K562 (cell line): ENCODE data around the gene FKBP8. TPM values are rescaled to one million over a fixed set of nuclear protein-coding genes. Genes with fewer than 3 reads are reported as not detected.

Source experiments
- CBFA2T3 ChIP-seq: fragments of 450-650 bp; IDR thresholded peaks from 2 replicates; pipeline ENCODE4 v1.6.1; 2017
- CBFB ChIP-seq: sonication (generic); formaldehyde crosslinking; IDR thresholded peaks from 2 replicates; pipeline ENCODE4 v1.4.0; 2020; ENCODE audit warnings: mild to moderate bottlenecking, missing genetic modification reagents
- FOXJ2 ChIP-seq: fragments of 200-800 bp; sonication (Bioruptor generic); IDR thresholded peaks from 2 replicates; pipeline ENCODE4 v1.6.1; 2016; ENCODE audit warnings: missing genetic modification characterization, missing compliant biosample characterization
- FOXJ3 ChIP-seq: sonication (generic); formaldehyde crosslinking; IDR thresholded peaks from 2 replicates; pipeline ENCODE4 v1.4.0; 2020; ENCODE audit warnings: mild to moderate bottlenecking, missing genetic modification reagents
- NBN ChIP-seq: fragments of 450-650 bp; IDR thresholded peaks from 2 replicates; pipeline ENCODE4 v1.6.1; 2016; ENCODE audit warnings: low read depth, mild to moderate bottlenecking
- POLR3G ChIP-seq: IDR thresholded peaks from 2 replicates; pipeline ENCODE4 v1.6.1; 2011; ENCODE audit not compliant: insufficient read length, insufficient replicate concordance; ENCODE audit errors: extremely low read depth
- RB1 ChIP-seq: fragments of 450-650 bp; IDR thresholded peaks from 2 replicates; pipeline ENCODE4 v1.6.1; 2017; ENCODE audit warnings: low read depth, mild to moderate bottlenecking
- TEAD4 ChIP-seq, 2 experiments: sonication (generic) in 1 of 2; formaldehyde crosslinking in 1 of 2; IDR thresholded peaks; 2 replicates each; pipeline versions ENCODE4 v1.6.1 to v1.8.0; 2012 to 2022; ENCODE audit warnings: borderline replicate concordance in 1 of 2, inconsistent platforms in 1 of 2, low read length in 1 of 2, mild to moderate bottlenecking in 1 of 2, missing genetic modification reagents in 1 of 2
- ZC3H11A ChIP-seq: IDR thresholded peaks from 2 replicates; pipeline ENCODE4 v1.6.1; 2012; ENCODE audit warnings: low read depth, low read length, improper control_type of control experiment
- ZC3H8 ChIP-seq: fragments of 450-650 bp; IDR thresholded peaks from 2 replicates; pipeline ENCODE4 v1.6.1; 2017
- ZFP1 ChIP-seq: fragments of 450-650 bp; formaldehyde crosslinking; IDR thresholded peaks from 2 replicates; pipeline ENCODE4 v1.4.0; 2020; ENCODE audit warnings: mild to moderate bottlenecking, mixed read lengths
- ZNF121 ChIP-seq: sonication (generic); formaldehyde crosslinking; conservative IDR thresholded peaks from 2 replicates; pipeline ENCODE4 v1.8.0; 2022; ENCODE audit warnings: missing genetic modification reagents
- ZNF445 ChIP-seq: fragments of 250-450 bp; sonication (Bioruptor Pico); IDR thresholded peaks from 2 replicates; pipeline ENCODE4 v1.4.0; 2020; ENCODE audit warnings: low read depth, mild to moderate bottlenecking, moderate library complexity
- ZNF644 ChIP-seq: fragments of 200-800 bp; sonication (Bioruptor generic); IDR thresholded peaks from 2 replicates; pipeline ENCODE4 v1.6.1; 2016; ENCODE audit warnings: low read depth, missing genetic modification characterization, missing compliant biosample characterization
- ZNF764 ChIP-seq: fragments of 250-450 bp; sonication (Bioruptor Pico); IDR thresholded peaks from 2 replicates; pipeline ENCODE4 v1.4.0; 2020; ENCODE audit warnings: low read depth, mild to moderate bottlenecking, moderate library complexity
- polyA plus RNA-seq, 8 experiments: library from polyadenylated mRNA; depleted of rRNA in 4 of 8; stranded (reverse) in 5 of 8; unstranded in 3 of 8; fragments of >200 nt; fragmentation: Nextera tagmentation in 2 of 8; fragmentation: Illumina TruSeq in 1 of 8; extraction: Ambion mirVana in 2 of 8; extraction: Trizol in 1 of 8; gene quantifications; 2 replicates each; pipeline versions ENCODE4 v1.2.1 to v1.2.3, GENCODE V29; 2011 to 2014; ENCODE audit warnings: inconsistent platforms in 1 of 8, missing spikeins in 1 of 8
- total RNA-seq, 7 experiments: library from RNA; depleted of rRNA in 6 of 7; stranded (reverse); fragments of >200 nt in 6 of 7; fragmentation: Illumina TruSeq in 2 of 7; extraction: Trizol in 2 of 7; gene quantifications; 2 replicates each; pipeline versions ENCODE4 v1.2.1 to v1.2.3, GENCODE V29; 2011 to 2021; ENCODE audit warnings: low replicate concordance in 1 of 7
- TF ChIP-seq, protein P1 (sequence below): fragments of 250-450 bp; sonication (Bioruptor Pico); IDR thresholded peaks from 2 replicates; pipeline ENCODE4 v1.9.0; 2021; ENCODE audit warnings: mild to moderate bottlenecking, inconsistent platforms
- TF ChIP-seq, protein P2 (sequence below): sonication (generic); formaldehyde crosslinking; IDR thresholded peaks from 2 replicates; pipeline ENCODE4 v1.5.0; 2020; ENCODE audit warnings: missing genetic modification reagents
- TF ChIP-seq, protein P3 (sequence below): fragments of 250-450 bp; sonication (Bioruptor Pico); IDR thresholded peaks from 2 replicates; pipeline ENCODE4 v1.5.0; 2020; ENCODE audit warnings: mild to moderate bottlenecking, borderline replicate concordance

Gene FKBP8
- total and polyA plus RNA-seq, 9 of the 15 experiments (the other 6 are each of a cell fraction or from before 2014, with no cell fraction given) = 0.46 to 236 (median 104) TPM

DNA sequence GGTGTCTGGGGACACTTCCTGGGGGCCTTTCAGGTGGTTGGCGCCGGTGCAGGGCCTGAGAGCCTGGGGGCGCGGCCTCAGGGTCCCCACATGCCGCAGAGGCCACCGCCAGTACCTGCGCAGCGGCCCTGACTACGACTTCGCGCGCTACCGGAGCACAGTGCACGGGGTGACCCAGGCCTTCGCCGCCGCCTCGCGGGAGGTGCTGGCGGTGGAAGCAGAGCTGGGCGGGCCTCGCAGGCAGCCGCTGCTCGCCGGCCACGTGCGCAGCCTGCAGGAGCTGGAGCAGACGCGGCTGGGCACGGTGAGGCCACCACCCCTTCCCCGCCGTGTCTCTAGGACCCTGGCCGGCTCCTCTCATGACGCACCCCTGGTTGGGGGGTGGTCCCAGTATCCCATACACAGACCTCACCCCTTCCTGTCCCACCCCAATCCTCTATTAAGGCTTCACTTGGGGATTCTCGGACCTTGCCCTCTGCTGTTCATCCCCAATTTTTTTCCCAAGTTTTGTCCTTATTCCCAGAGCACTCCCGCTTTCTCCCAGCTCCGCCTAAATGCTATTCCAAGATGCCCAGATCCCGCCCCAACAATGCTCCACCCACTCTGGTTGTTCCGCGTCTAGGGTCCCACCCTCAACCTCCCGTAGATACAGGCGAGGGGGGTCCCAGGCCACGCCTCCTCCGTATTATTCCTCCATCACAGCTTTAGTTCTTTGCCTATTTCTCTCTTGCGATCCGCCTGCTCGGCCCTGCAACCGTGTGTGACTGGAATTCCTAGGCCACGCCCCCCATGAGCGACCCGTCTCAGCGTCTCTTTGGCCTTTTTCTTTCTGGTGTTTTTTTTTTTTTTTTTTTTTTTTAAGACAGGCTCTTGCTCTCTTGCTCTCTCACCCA, 46.3 kb upstream of the FKBP8 start (continued):
- TF ChIP-seq, protein P1, sequence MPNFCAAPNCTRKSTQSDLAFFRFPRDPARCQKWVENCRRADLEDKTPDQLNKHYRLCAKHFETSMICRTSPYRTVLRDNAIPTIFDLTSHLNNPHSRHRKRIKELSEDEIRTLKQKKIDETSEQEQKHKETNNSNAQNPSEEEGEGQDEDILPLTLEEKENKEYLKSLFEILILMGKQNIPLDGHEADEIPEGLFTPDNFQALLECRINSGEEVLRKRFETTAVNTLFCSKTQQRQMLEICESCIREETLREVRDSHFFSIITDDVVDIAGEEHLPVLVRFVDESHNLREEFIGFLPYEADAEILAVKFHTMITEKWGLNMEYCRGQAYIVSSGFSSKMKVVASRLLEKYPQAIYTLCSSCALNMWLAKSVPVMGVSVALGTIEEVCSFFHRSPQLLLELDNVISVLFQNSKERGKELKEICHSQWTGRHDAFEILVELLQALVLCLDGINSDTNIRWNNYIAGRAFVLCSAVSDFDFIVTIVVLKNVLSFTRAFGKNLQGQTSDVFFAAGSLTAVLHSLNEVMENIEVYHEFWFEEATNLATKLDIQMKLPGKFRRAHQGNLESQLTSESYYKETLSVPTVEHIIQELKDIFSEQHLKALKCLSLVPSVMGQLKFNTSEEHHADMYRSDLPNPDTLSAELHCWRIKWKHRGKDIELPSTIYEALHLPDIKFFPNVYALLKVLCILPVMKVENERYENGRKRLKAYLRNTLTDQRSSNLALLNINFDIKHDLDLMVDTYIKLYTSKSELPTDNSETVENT = no peak
- TF ChIP-seq, protein P2, sequence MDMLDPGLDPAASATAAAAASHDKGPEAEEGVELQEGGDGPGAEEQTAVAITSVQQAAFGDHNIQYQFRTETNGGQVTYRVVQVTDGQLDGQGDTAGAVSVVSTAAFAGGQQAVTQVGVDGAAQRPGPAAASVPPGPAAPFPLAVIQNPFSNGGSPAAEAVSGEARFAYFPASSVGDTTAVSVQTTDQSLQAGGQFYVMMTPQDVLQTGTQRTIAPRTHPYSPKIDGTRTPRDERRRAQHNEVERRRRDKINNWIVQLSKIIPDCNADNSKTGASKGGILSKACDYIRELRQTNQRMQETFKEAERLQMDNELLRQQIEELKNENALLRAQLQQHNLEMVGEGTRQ (CRISPR knock-in tag) = peak; percentile 70
- TF ChIP-seq ZNF445 (CRISPR knock-in tag) = no peak
- TF ChIP-seq RB1 = peak; percentile 91
- no peak for TF ChIP-seq POLR3G
- TF ChIP-seq FOXJ3 (CRISPR knock-in tag) = no peak
- TF ChIP-seq CBFB (CRISPR knock-in tag) = no peak; the same call in none of the 2 replicates
- TF ChIP-seq CBFA2T3 = peak; percentile 4; the same call in 1 of the 2 replicates
- TF ChIP-seq ZNF121 (CRISPR knock-in tag) = no peak
- no peak for TF ChIP-seq NBN
- TF ChIP-seq, protein P3, sequence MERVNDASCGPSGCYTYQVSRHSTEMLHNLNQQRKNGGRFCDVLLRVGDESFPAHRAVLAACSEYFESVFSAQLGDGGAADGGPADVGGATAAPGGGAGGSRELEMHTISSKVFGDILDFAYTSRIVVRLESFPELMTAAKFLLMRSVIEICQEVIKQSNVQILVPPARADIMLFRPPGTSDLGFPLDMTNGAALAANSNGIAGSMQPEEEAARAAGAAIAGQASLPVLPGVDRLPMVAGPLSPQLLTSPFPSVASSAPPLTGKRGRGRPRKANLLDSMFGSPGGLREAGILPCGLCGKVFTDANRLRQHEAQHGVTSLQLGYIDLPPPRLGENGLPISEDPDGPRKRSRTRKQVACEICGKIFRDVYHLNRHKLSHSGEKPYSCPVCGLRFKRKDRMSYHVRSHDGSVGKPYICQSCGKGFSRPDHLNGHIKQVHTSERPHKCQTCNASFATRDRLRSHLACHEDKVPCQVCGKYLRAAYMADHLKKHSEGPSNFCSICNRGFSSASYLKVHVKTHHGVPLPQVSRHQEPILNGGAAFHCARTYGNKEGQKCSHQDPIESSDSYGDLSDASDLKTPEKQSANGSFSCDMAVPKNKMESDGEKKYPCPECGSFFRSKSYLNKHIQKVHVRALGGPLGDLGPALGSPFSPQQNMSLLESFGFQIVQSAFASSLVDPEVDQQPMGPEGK (CRISPR knock-in tag) = no peak
- TF ChIP-seq ZC3H11A = 0 out of 2 replicates have a peak, but pooled peaks have one; percentile 1
- no peak for TF ChIP-seq ZNF644
- TF ChIP-seq FOXJ2 (tag) = no peak
- TF ChIP-seq ZC3H8 = no peak
- TF ChIP-seq TEAD4 (IDR thresholded peaks at IDR 0.05; ENCODE audit: low read length) = 0 out of 2 replicates have a peak, but pooled peaks have one; percentile 19
- peak; percentile 86; the same call in 1 of the 2 replicates for TF ChIP-seq TEAD4 (CRISPR knock-in tag; IDR thresholded peaks at IDR 0.05; ENCODE audit: borderline replicate concordance)
- no peak for TF ChIP-seq ZFP1 (CRISPR knock-in tag)
- TF ChIP-seq ZNF764 = no peak
